ENCODE data around the gene FARP1.

GRCh38 chr13:98274921-98275487 lies 132.1 kb downstream of the FARP1 start:
- TF ChIP-seq CTCF (IDR thresholded peaks at IDR 0.05; ENCODE audit: insufficient read depth, low read length, poor library complexity, severe bottlenecking), result no peak
- TF ChIP-seq EZH2phosphoT487 (conservative IDR thresholded peaks at IDR 0.05; ENCODE audit: low read length), result no peak

Data from SU-DHL-6 (cell line).